Endodermal cell (in vitro differentiated cells): ENCODE data around the gene CD59. TPM values are rescaled to one million over a fixed set of nuclear protein-coding genes. Genes with fewer than 3 reads are reported as not detected.

ENCODE experiments used
- DNase-seq: peaks from one replicate; pipeline ENCODE4 v3.0.0-alpha.2; 2017
- H3K27ac ChIP-seq: 2 replicates; pipeline ENCODE4 v1.5.1; 2013; ENCODE audit warnings: mild to moderate bottlenecking, low read depth, low read length, moderate library complexity
- H3K27me3 ChIP-seq: 2 replicates; pipeline ENCODE4 v1.6.1; 2013; ENCODE audit warnings: mild to moderate bottlenecking, low read length, moderate library complexity; ENCODE audit not compliant: insufficient read depth, control insufficient read depth, poor library complexity, severe bottlenecking
- H3K36me3 ChIP-seq: 2 replicates; pipeline ENCODE4 v1.7.0; 2013; ENCODE audit warnings: mild to moderate bottlenecking, low read length, moderate library complexity; ENCODE audit not compliant: control insufficient read depth, insufficient read depth
- H3K4me1 ChIP-seq: one replicate; pipeline ENCODE4 v1.7.0; 2013; ENCODE audit warnings: low read length; ENCODE audit not compliant: control insufficient read depth, insufficient read depth
- H3K4me3 ChIP-seq: 2 replicates; pipeline ENCODE4 v1.5.1; 2013; ENCODE audit warnings: mild to moderate bottlenecking, low read length, moderate library complexity
- H3K9ac ChIP-seq: 2 replicates; pipeline ENCODE4 v1.6.1; 2013; ENCODE audit warnings: mild to moderate bottlenecking, low read length, moderate library complexity; ENCODE audit not compliant: poor library complexity, severe bottlenecking; ENCODE audit errors: extremely low read depth
- H3K9me3 ChIP-seq: 2 replicates; pipeline ENCODE4 v1.6.1; 2013; ENCODE audit warnings: mild to moderate bottlenecking, low read length, moderate library complexity; ENCODE audit not compliant: control insufficient read depth
- H3K27ac Mint-ChIP-seq: 2 replicates; pipeline ENCODE4 v1.8.0; 2020; ENCODE audit warnings: mixed read lengths
- H3K27me3 Mint-ChIP-seq: 2 replicates; pipeline ENCODE4 v1.8.0; 2021; ENCODE audit warnings: mild to moderate bottlenecking, mixed read lengths; ENCODE audit not compliant: insufficient read depth
- H3K36me3 Mint-ChIP-seq: 2 replicates; pipeline ENCODE4 v1.8.0; 2020; ENCODE audit warnings: low read depth, mixed read lengths
- H3K4me1 Mint-ChIP-seq: 2 replicates; pipeline ENCODE4 v1.8.0; 2020; ENCODE audit warnings: mixed read lengths
- H3K4me3 Mint-ChIP-seq: 2 replicates; pipeline ENCODE4 v1.8.0; 2020; ENCODE audit warnings: mild to moderate bottlenecking, moderate library complexity, mixed read lengths
- H3K9me3 Mint-ChIP-seq: 2 replicates; pipeline ENCODE4 v1.8.0; 2020; ENCODE audit warnings: mild to moderate bottlenecking, mixed read lengths
- WGBS, 2 experiments: methylation state at CpG; one replicate each; pipeline versions ENCODE4 v1.1.5 to v1.1.7; 2013; ENCODE audit warnings: missing lambda C conversion rate in 2 of 2, mixed read lengths in 1 of 2; ENCODE audit not compliant: insufficient coverage in 1 of 2, insufficient read length in 1 of 2; 5-methylcytosine and 5-hydroxymethylcytosine counted together
- total RNA-seq, 2 donors: library from RNA; stranded (reverse); fragmentation: NEBNext Ultra II Directional in 1 of 2; extraction: Animal tissue kit (Norgen Biotek cat#: 25700) in 1 of 2; gene quantifications; 2 replicates in 1 of 2; 3 replicates in 1 of 2; pipeline ENCODE4 v1.2.1, GENCODE V29; 2021
- TF ChIP-seq, protein P1 (sequence below): fragments of 200-600 bp; sonication (generic); conservative IDR thresholded peaks from 2 replicates; pipeline ENCODE4 v1.5.0; 2021; ENCODE audit warnings: antibody characterized with exemption, mild to moderate bottlenecking

CD59 gene
- total RNA-seq, 2 donors from 2014 or later, result 111 to 142 TPM

DNA sequence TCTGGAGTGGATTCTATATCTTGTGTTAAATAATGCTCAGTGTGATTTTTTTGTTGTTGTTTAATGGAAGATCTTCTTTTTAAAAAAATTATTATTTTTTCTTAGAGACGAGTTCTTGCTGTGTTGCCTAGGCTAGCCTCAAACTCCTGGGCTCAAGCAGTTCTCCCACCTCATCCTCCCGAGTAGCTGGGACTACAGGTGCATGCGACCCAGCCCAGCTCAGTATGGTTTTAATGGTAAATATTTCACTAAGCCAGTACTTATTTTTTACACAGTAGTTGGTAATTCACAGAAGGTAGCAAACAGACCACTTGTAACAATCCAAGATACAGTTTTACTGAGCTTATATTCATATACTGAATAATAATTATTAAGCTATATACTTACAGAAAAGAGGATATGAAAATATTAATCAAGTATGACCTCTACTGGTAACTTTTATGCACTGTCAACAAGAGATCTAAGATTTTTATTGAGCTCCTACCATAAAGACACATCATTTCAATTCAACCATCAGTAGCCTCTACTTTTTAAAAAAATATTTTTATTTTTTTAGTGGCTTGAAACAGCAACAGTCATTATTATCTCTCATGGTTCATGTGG lies 6.1 kb upstream of the CD59 start:
- Histone ChIP-seq H3K9me3 (no peaks in the 10 kb centered on the region), H3K27ac (no peak overlapping the region), H3K36me3 (peaks cover 8% of the 10 kb centered on the region), H3K4me1 (no peaks in the 10 kb centered on the region), H3K27me3 (no peaks in the 10 kb centered on the region), H3K9ac (no peak overlapping the region), H3K4me3 (no peak overlapping the region)
- H3K4me3 Mint-ChIP-seq, result no peak overlapping the region
- no peak for DNase-seq
- H3K4me1 Mint-ChIP-seq, result peaks cover 9% of the 10 kb centered on the region
- H3K27me3 Mint-ChIP-seq, result peaks cover 5% of the 10 kb centered on the region
- TF ChIP-seq, protein P1, sequence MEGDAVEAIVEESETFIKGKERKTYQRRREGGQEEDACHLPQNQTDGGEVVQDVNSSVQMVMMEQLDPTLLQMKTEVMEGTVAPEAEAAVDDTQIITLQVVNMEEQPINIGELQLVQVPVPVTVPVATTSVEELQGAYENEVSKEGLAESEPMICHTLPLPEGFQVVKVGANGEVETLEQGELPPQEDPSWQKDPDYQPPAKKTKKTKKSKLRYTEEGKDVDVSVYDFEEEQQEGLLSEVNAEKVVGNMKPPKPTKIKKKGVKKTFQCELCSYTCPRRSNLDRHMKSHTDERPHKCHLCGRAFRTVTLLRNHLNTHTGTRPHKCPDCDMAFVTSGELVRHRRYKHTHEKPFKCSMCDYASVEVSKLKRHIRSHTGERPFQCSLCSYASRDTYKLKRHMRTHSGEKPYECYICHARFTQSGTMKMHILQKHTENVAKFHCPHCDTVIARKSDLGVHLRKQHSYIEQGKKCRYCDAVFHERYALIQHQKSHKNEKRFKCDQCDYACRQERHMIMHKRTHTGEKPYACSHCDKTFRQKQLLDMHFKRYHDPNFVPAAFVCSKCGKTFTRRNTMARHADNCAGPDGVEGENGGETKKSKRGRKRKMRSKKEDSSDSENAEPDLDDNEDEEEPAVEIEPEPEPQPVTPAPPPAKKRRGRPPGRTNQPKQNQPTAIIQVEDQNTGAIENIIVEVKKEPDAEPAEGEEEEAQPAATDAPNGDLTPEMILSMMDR, result peak; percentile 25
- peaks cover 3% of the 10 kb centered on the region for H3K9me3 Mint-ChIP-seq
- no peak overlapping the region for H3K27ac Mint-ChIP-seq
- 96% methylated on average over 2 of the region's 3 CpGs; no CpG with 5 or more reads in 1 of the 2 experiments for WGBS, 2 experiments
- H3K36me3 Mint-ChIP-seq, result no peaks in the 10 kb centered on the region

DNA sequence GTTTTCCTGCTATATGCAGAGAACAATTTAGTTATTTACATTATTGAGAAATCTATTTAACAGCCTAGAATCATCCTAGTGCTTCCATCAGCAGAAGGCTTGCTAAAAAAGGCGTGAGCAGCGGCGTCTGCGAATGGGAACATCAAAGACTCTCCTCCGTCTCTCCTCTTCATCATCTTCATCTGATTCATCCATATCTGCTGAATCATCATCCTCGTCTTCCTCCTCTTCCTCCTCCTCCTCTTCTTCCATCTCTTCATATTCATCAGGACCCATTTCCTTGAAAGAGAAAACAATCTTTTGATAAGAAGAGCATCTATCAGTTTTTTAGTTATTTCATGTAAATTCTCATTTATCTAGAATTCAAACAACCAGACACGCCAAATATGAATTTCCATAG lies 5.6 kb upstream of the CD59 start:
- H3K36me3 ChIP-seq, result peaks cover 3% of the 10 kb centered on the region
- no peak overlapping the region for H3K27ac ChIP-seq
- no peak overlapping the region for H3K27ac Mint-ChIP-seq
- H3K9ac ChIP-seq, result no peak overlapping the region
- peaks cover 2% of the 10 kb centered on the region for H3K4me1 ChIP-seq
- H3K9me3 Mint-ChIP-seq, result peaks cover 3% of the 10 kb centered on the region
- peaks cover 5% of the 10 kb centered on the region for H3K27me3 Mint-ChIP-seq
- DNase-seq, result no peak
- WGBS, 2 experiments, result 94 to 95% methylated on average over 6 to 7 of the region's 7 CpGs
- no peaks in the 10 kb centered on the region for H3K9me3 ChIP-seq
- TF ChIP-seq, protein P1, result no peak
- H3K4me3 Mint-ChIP-seq, result no peak overlapping the region
- no peaks in the 10 kb centered on the region for H3K27me3 ChIP-seq
- H3K36me3 Mint-ChIP-seq, result no peaks in the 10 kb centered on the region
- peaks cover 14% of the 10 kb centered on the region for H3K4me1 Mint-ChIP-seq
- no peak overlapping the region for H3K4me3 ChIP-seq

DNA sequence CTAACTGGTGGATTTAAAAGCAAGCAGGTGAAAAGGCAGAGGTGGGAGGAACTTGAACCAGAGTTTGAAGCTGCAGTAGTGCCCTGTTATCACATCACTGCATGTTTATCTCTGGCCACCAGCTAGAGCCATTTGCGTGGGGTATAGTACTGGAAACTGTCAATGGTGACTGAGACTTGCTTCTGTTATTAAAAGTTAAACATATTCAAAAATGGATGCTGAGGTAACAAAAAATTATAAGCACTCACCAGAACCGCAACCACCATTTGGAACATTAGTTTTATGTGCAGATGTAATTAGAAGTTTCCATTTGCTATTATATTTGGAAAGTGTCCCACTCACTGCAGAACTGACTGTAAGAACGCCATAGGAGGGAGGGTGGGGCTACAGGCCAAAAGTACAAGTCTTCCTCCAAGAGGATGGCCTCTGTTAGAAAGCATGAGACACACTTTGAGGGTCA lies 1.2 kb upstream of the CD59 start:
- Mint-ChIP-seq H3K36me3 (peaks cover 6% of the 10 kb centered on the region), H3K27ac (no peak overlapping the region), H3K4me1 (peaks cover 20% of the 10 kb centered on the region), H3K4me3 (no peak overlapping the region), H3K27me3 (peaks cover 5% of the 10 kb centered on the region), H3K9me3 (peaks cover 3% of the 10 kb centered on the region)
- Histone ChIP-seq H3K4me1 (peaks cover 9% of the 10 kb centered on the region), H3K27ac (no peak overlapping the region), H3K36me3 (peaks cover 6% of the 10 kb centered on the region), H3K9ac (no peak overlapping the region), H3K9me3 (no peaks in the 10 kb centered on the region), H3K4me3 (no peak overlapping the region), H3K27me3 (no peaks in the 10 kb centered on the region)
- no peak for DNase-seq
- TF ChIP-seq, protein P1, result no peak
- WGBS, 2 experiments, result 86 to 100% methylated on average over 1 to 3 of the region's 3 CpGs
